Measurements from ENCODE around the gene CSNK2B.
A peak's percentile ranks its signal among the peaks of the same experiment; 100 is the strongest.

Gene CSNK2B

GRCh38 chr6:31662124-31662723 is 3.7 kb upstream of the CSNK2B start:
- no peak for DNase-seq

GRCh38 chr6:31663126-31663960 is 2.5 kb upstream of the CSNK2B start:
- DNase-seq = no peak

- no peak for DNase-seq
These were observed 1.7 kb upstream of the CSNK2B start for GRCh38 chr6:31663961-31664789.

GRCh38 chr6:31664790-31665500 is 935 bp upstream of the CSNK2B start, which contains the start of gene GPANK1:
GPANK1 (minus strand) TSS chr6:31664997; CDS start chr6:31664478, 519 bp downstream.
- peak; percentile 83 for DNase-seq

- DNase-seq = no peak
These were observed 571 bp downstream of the CSNK2B start for GRCh38 chr6:31666337-31666965.

GRCh38 chr6:31669676-31670075 is 3.8 kb downstream of the CSNK2B start, which contains the start of gene LY6G5B:
LY6G5B (plus strand) TSS chr6:31669976; CDS start chr6:31670951, 975 bp downstream.
- no peak for DNase-seq

- no peak for DNase-seq
These were observed 10.5 kb downstream of the CSNK2B start for GRCh38 chr6:31676322-31676903.

GRCh38 chr6:31676904-31677303 is 11.0 kb downstream of the CSNK2B start:
- DNase-seq = no peak

- no peak for DNase-seq
These were observed 12.1 kb downstream of the CSNK2B start for GRCh38 chr6:31677955-31678354.

- DNase-seq = no peak
These were observed 14.6 kb downstream of the CSNK2B start, which contains the start of gene LY6G5C for GRCh38 chr6:31680226-31681134. LY6G5C (minus strand) TSS chr6:31681067; CDS start chr6:31680373, 694 bp downstream.

GRCh38 chr6:31681135-31681671 is 15.3 kb downstream of the CSNK2B start:
- no peak for DNase-seq

GRCh38 chr6:31683591-31683990 is 17.7 kb downstream of the CSNK2B start:
- DNase-seq = no peak

- DNase-seq = no peak
These were observed 20.6 kb downstream of the CSNK2B start for GRCh38 chr6:31686483-31686882.

- no peak for DNase-seq
These were observed 21.4 kb downstream of the CSNK2B start for GRCh38 chr6:31687321-31687720.

GRCh38 chr6:31687860-31688693 is 22.2 kb downstream of the CSNK2B start:
- no peak for DNase-seq

GRCh38 chr6:31689249-31690110 is 23.6 kb downstream of the CSNK2B start:
- no peak for DNase-seq

GRCh38 chr6:31690231-31691077 is 24.6 kb downstream of the CSNK2B start:
- no peak for DNase-seq

All from GDM1 (cell line).